ENCODE results near the gene ART1. TPM values are rescaled to one million over a fixed set of nuclear protein-coding genes. Genes with fewer than 3 reads are reported as not detected.

The ART1 gene
- total RNA-seq, 2 donors from 2014 or later: not detected

DNA sequence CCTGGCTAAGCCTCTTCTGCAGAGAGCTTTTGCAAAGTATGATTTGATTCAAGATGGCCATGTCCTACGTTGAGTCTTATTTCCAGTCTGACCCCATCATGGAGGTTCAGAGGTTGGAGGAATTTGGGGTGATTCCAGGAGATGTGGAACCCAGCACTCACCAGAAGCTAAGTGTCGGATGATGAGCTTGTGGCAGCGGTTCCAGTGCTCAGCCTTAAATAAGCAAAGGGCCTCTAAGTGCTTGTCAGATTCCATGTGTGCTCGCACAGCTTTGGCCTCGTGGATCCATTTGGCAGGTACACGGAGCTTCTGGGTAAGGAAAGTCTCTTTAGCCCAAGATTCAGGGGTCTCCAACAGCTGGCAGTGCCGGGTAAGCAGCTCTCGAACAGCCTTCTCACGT, 38.1 kb downstream of the ART1 start:
- no peak overlapping the region for H3K27ac Mint-ChIP-seq
- DNase-seq (no peak), ATAC-seq (replicated peaks in 1 of 2) (no peak)
- H3K4me3 Mint-ChIP-seq: no peak overlapping the region
- H3K9me3 Mint-ChIP-seq: no peaks in the 10 kb centered on the region
- H3K36me3 Mint-ChIP-seq (ENCODE audit: insufficient read depth in 2 of 2): peaks cover 18 to 48% of the 10 kb centered on the region in 2 donors
- no peaks in the 10 kb centered on the region for H3K27me3 Mint-ChIP-seq (ENCODE audit: low read depth)
- peaks cover 7% of the 10 kb centered on the region for H3K4me1 Mint-ChIP-seq (ENCODE audit: low read depth)

DNA sequence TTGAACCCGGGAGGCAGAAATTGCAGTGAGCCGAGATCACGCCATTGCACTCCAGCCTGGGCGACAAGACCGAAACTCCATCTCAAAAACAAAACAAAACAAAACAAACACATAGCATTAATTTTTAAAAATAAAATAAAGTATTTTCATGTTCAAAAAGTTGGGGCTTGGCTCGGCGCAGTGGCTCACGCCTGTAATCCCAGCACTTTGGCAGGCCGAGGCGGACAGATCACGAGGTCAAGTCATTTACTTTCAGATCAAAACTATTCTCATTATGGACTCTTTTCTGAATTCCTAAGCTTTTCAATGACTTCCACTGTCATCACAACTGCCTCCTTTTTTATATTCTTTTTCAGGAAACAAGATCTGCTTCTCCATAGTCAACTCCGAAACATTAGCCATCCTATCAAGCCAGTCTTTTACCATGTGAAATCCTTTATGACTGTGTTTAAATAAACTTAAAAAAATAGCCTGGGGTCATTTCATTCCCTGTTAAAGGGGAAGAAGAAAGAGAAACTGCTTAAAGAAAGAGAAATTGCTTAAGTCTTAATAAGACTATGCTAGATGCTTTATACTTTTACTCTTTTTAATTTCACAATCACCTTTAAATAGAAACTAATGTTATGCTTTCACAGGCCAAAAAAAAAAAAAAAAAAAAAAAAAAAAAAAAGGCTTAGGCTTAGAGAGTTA, 39.3 kb downstream of the ART1 start:
- Mint-ChIP-seq H3K9me3 (no peaks in the 10 kb centered on the region), H3K4me3 (no peak overlapping the region), H3K27me3 (ENCODE audit: low read depth) (no peaks in the 10 kb centered on the region), H3K36me3 (ENCODE audit: insufficient read depth in 2 of 2) (peaks cover 15 to 45% of the 10 kb centered on the region in 2 donors), H3K4me1 (ENCODE audit: low read depth) (peaks cover 7% of the 10 kb centered on the region), H3K27ac (no peak overlapping the region)
- DNase-seq (no peak), ATAC-seq (replicated peaks in 1 of 2) (no peak)

DNA sequence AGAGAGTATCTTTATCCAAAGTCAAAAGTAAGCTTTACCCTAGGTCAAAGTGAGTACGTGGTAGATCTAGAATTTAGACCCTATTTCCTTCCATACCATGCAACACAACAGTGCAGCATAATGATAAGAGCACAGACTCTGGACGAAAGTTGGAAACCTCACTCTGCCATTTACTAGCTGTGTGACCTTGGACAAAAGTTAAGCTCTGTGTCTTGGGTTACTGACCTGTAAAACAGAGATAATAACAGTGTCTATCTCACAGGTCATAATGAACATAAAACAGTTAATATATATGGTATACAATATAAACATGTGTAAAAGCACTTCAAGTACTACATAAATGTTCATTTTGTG, 39.9 kb downstream of the ART1 start:
- no peaks in the 10 kb centered on the region for H3K27me3 Mint-ChIP-seq (ENCODE audit: low read depth)
- ATAC-seq (replicated peaks in 1 of 2) (no peak), DNase-seq (no peak)
- no peak overlapping the region for H3K27ac Mint-ChIP-seq
- peaks cover 13 to 42% of the 10 kb centered on the region in 2 donors for H3K36me3 Mint-ChIP-seq (ENCODE audit: insufficient read depth in 2 of 2)
- no peak overlapping the region for H3K4me3 Mint-ChIP-seq
- H3K4me1 Mint-ChIP-seq (ENCODE audit: low read depth): peaks cover 7% of the 10 kb centered on the region
- H3K9me3 Mint-ChIP-seq: no peaks in the 10 kb centered on the region

DNA sequence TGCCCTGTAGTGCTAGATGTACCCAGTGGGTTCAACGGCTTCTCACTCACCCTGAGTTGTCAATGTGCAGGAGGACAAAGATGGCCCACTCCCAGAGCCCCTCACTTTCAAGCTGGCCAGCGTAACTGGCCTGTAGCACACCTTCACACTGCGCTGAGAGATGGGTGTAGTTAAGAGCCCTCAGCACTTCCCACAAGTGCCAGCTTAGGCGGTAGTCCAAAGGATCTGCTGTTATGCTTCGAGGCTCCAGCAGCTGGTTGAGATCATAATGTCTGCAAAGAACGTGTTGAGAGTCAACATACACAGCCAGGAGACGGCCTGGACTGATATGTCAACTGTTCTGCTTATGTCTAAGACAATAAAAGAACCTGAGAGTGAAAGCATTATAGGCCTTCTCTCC, 41.0 kb downstream of the ART1 start:
- Mint-ChIP-seq H3K9me3 (no peaks in the 10 kb centered on the region), H3K27ac (no peak overlapping the region), H3K4me1 (ENCODE audit: low read depth) (peaks cover 7% of the 10 kb centered on the region), H3K27me3 (ENCODE audit: low read depth) (no peaks in the 10 kb centered on the region), H3K36me3 (ENCODE audit: insufficient read depth in 2 of 2) (peaks cover 12 to 40% of the 10 kb centered on the region in 2 donors), H3K4me3 (no peak overlapping the region)
- DNase-seq: no peak
- peak in 1 of 2 donors; percentile 20 for ATAC-seq (replicated peaks in 1 of 2)

DNA sequence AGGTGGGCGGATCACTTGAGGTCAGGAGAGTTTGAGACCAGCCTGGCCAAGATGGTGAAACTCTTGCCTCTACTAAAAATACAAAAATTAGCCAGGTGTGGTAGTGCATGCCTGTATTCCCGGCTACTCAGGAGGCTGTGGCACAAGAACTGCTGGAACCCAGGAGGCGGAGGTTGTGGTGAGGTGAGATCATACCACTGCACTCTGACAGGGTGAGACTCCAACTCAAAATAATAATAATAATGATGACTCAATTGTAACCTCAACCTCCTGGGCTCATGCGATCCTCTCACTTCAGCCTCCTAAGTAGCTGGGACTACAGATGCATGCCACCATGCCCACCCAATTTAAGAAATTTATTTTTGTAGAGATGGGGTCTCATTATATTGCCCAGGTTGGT, 41.8 kb downstream of the ART1 start:
- peaks cover 12 to 38% of the 10 kb centered on the region in 2 donors for H3K36me3 Mint-ChIP-seq (ENCODE audit: insufficient read depth in 2 of 2)
- no peaks in the 10 kb centered on the region for H3K9me3 Mint-ChIP-seq
- no peak overlapping the region for H3K4me3 Mint-ChIP-seq
- DNase-seq (no peak), ATAC-seq (replicated peaks in 1 of 2) (no peak)
- no peak overlapping the region for H3K27ac Mint-ChIP-seq
- H3K27me3 Mint-ChIP-seq (ENCODE audit: low read depth): no peaks in the 10 kb centered on the region
- peaks cover 7% of the 10 kb centered on the region for H3K4me1 Mint-ChIP-seq (ENCODE audit: low read depth)

DNA sequence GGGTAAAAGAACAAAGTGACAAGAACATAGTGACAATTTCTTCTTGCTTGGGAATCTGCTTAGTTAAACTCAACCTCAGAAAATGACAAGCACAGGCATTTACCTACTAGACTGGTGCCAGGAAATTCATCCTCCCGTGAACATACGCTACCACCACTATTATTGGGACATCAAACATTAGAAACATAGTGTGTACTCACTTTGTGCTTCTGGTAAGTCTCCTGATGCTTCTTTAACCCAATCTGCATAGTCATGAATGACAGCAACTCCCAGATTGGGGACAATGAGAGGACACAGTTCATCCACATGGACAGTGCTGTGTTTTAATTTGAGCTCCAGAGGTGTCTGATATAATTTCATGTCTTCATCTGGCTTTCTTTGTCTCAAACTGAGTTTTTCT, 55.5 kb downstream of the ART1 start:
- peak overlapping the region; percentile 57 for H3K27ac Mint-ChIP-seq
- no peaks in the 10 kb centered on the region for H3K4me1 Mint-ChIP-seq (ENCODE audit: low read depth)
- H3K36me3 Mint-ChIP-seq (ENCODE audit: insufficient read depth in 2 of 2): peaks cover 15 to 43% of the 10 kb centered on the region in 2 donors
- H3K9me3 Mint-ChIP-seq: no peaks in the 10 kb centered on the region
- H3K27me3 Mint-ChIP-seq (ENCODE audit: low read depth): no peaks in the 10 kb centered on the region
- DNase-seq: no peak
- no peak for ATAC-seq (replicated peaks in 1 of 2)
- no peak overlapping the region for H3K4me3 Mint-ChIP-seq

DNA sequence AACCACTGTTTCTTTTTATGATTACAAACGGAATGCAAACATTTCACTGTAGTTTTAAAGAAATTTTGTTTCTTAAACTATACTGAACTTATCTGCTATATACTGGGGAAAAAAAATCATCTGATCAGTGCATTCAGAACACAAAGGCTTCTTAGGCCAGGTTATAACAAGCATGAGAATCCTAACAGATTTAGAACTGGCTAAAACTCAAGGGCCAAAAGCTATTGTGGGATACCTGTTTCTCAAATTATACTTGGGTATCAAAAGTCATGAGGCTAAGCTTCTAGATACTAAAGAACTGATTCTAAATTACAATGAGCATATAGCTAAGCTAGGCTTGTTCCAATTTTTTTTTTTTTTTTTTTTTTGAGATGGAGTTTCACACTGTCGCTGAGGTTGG, 56.0 kb downstream of the ART1 start:
- Mint-ChIP-seq H3K27ac (peak overlapping the region; percentile 57), H3K27me3 (ENCODE audit: low read depth) (no peaks in the 10 kb centered on the region), H3K9me3 (no peaks in the 10 kb centered on the region), H3K36me3 (ENCODE audit: insufficient read depth in 2 of 2) (peaks cover 15 to 39% of the 10 kb centered on the region in 2 donors), H3K4me3 (no peak overlapping the region), H3K4me1 (ENCODE audit: low read depth) (no peaks in the 10 kb centered on the region)
- ATAC-seq (replicated peaks in 1 of 2) (no peak), DNase-seq (no peak)

DNA sequence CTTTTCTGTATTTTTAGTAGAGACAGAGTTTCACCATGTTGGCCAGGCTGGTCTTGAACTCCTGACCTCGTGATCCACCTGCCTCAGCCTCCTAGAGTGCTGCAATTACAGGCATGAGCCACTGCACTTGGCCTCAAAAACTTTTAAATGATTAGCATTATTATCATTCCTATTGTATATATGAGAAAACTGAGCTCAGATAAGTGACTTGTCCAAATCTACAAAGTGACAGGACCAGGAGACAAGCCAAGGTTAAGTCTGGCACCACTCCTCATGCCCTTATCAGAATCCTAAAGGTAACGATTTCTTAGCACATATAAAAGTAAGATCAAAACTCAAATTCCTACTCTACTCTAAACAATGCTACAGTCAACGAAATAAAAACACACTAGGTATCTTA, 58.5 kb downstream of the ART1 start:
- Mint-ChIP-seq H3K9me3 (no peaks in the 10 kb centered on the region), H3K4me1 (ENCODE audit: low read depth) (no peaks in the 10 kb centered on the region), H3K27ac (no peak overlapping the region), H3K27me3 (ENCODE audit: low read depth) (no peaks in the 10 kb centered on the region), H3K36me3 (ENCODE audit: insufficient read depth in 2 of 2) (peaks cover 13 to 39% of the 10 kb centered on the region in 2 donors), H3K4me3 (no peak overlapping the region)
- no peak for ATAC-seq (replicated peaks in 1 of 2)
- DNase-seq: no peak

DNA sequence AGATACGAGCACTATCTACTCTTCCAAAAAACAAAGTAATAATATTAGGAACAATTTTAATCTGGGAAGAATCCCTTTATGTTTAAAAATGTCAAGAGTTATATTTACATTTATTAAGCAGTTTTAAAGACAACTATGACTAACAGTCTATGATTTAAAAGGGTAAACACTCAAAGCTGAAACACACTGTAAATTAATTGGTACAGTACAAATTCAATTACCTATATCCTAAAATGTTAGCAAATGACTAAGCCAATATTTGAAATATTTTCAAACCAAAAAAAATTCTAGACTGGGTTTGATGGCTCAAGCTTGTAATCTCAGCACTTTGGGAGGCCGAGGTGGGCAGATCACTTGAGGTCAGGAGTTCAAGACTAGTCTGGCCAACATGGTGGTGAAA, 62.2 kb downstream of the ART1 start:
- ATAC-seq (replicated peaks in 1 of 2): no peak
- Mint-ChIP-seq H3K27me3 (ENCODE audit: low read depth) (no peaks in the 10 kb centered on the region), H3K27ac (no peak overlapping the region), H3K4me3 (no peak overlapping the region), H3K36me3 (ENCODE audit: insufficient read depth in 2 of 2) (peaks cover 10 to 31% of the 10 kb centered on the region in 2 donors), H3K9me3 (no peaks in the 10 kb centered on the region), H3K4me1 (ENCODE audit: low read depth) (no peaks in the 10 kb centered on the region)
- no peak for DNase-seq

DNA sequence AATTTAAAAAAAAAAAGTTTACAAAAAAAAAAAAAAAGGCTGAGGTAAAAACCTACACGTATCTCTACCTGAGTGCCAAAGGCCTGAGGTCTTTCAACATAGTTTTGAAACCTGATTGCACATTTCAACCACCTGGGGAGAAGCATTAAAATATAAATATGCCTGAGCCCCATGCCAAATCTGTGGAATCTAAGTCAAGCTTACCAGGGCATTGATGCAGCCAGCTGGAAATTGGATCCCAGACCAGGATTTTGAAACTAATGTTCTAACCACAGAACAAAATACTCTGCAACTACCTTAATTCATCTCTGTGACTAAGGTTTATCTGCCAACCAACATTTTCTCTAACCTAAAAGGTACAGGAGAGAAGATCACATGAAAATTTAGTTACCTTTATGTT, 65.0 kb downstream of the ART1 start:
- ATAC-seq (replicated peaks in 1 of 2): no peak
- peaks cover 5 to 29% of the 10 kb centered on the region in 2 donors for H3K36me3 Mint-ChIP-seq (ENCODE audit: insufficient read depth in 2 of 2)
- H3K27ac Mint-ChIP-seq: no peak overlapping the region
- no peak overlapping the region for H3K4me3 Mint-ChIP-seq
- H3K9me3 Mint-ChIP-seq: no peaks in the 10 kb centered on the region
- DNase-seq: no peak
- H3K4me1 Mint-ChIP-seq (ENCODE audit: low read depth): no peaks in the 10 kb centered on the region
- no peaks in the 10 kb centered on the region for H3K27me3 Mint-ChIP-seq (ENCODE audit: low read depth)

DNA sequence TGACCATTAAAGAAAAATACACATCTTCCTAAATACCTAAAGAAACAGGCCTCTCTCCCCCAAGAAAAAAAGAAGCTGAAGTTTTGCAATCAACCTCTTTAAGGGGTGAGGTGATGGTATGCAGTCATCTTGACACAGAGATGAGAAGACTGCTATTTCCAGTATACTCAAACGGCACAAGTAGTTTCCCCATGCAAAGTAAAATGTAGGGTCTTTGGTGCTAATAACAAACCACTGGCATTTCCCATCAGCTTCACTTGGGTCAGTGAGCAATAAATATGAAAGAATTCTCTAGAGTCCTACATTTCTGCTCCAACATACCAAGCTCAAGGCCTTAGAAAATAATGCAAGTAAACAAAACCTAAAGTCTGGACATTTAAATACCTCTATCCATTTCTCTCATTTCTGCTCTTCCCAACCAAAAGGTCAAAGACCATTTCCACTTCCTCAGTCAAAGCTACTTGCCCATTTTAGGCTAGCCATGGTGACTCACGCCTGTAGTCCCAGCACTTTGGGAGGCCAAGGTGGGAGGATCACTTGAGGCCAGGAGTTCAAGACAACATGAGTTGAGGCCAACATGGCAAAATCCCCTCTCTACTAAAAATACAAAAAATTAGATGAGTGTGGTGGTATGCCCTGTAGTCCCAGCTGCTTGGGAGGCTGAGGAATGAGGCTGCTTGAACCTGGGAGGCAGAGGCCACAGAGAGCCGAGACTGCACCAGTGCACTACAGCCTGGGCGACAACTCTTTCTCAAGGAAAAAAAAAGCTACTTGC, 65.7 kb downstream of the ART1 start:
- H3K4me3 Mint-ChIP-seq: no peak overlapping the region
- DNase-seq: no peak
- no peak for ATAC-seq (replicated peaks in 1 of 2)
- no peaks in the 10 kb centered on the region for H3K4me1 Mint-ChIP-seq (ENCODE audit: low read depth)
- H3K36me3 Mint-ChIP-seq (ENCODE audit: insufficient read depth in 2 of 2): peaks cover 5 to 29% of the 10 kb centered on the region in 2 donors
- peak overlapping the region; percentile 24 for H3K27ac Mint-ChIP-seq
- no peaks in the 10 kb centered on the region for H3K27me3 Mint-ChIP-seq (ENCODE audit: low read depth)
- H3K9me3 Mint-ChIP-seq: no peaks in the 10 kb centered on the region

DNA sequence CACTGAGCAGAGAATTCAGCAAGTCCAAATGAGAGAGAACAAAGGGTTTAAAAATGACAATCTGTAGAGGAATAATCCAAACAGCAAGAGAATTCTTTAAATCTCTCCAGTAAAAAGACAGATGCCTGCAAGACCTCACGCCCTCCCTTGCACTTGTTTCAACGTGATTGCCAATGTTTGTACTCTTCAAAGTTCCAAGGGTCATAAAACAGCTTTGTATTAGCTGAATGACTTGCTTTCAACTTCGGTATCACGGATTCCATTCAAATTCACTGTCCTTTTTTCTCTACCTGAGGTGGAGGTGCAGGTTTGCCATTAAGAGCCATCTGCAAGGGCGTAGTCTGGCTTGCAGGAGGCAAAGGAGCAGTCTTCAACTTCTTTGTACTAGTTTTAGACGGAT, 67.3 kb downstream of the ART1 start:
- Mint-ChIP-seq H3K27me3 (ENCODE audit: low read depth) (no peaks in the 10 kb centered on the region), H3K27ac (no peak overlapping the region), H3K36me3 (ENCODE audit: insufficient read depth in 2 of 2) (peaks cover 5 to 33% of the 10 kb centered on the region in 2 donors), H3K4me3 (no peak overlapping the region), H3K4me1 (ENCODE audit: low read depth) (no peaks in the 10 kb centered on the region), H3K9me3 (no peaks in the 10 kb centered on the region)
- DNase-seq: no peak
- ATAC-seq (replicated peaks in 1 of 2): no peak

Data from activated T-cell treated with anti-CD3 and anti-CD28 coated beads, Interleukin-2, amount 50 U/mL, for 72 hours (primary cell).